Measurements from ENCODE around the gene CHM. TPM values are rescaled to one million over a fixed set of nuclear protein-coding genes. Genes with fewer than 3 reads are reported as not detected.
A peak's percentile ranks its signal among the peaks of the same experiment; 100 is the strongest.

CHM gene
- total and polyA plus RNA-seq, 5 donors from 2014 or later = 6.1 to 15.8 (median 7.2) TPM

GRCh38 chrX:85851418-85851817 is 195.9 kb downstream of the CHM start:
- Mint-ChIP-seq H3K9me3 (no peaks in the 10 kb centered on the region), H3K4me3 (no peak overlapping the region), H3K27me3 (no peaks in the 10 kb centered on the region), H3K4me1 (no peaks in the 10 kb centered on the region), H3K27ac (no peak overlapping the region), H3K36me3 (no peaks in the 10 kb centered on the region)
- Histone ChIP-seq H3K4me1 (ENCODE audit: control insufficient read depth, insufficient read depth, low read length, poor library complexity, severe bottlenecking) (no peaks in the 10 kb centered on the region), H3K36me3 (ENCODE audit: control insufficient read depth, insufficient read depth, low read length) (no peaks in the 10 kb centered on the region), H3K4me3 (ENCODE audit: low read depth, low read length) (no peak overlapping the region), H3K27me3 (ENCODE audit: control insufficient read depth, insufficient read depth, low read length) (no peaks in the 10 kb centered on the region), H3K9me3 (ENCODE audit: control insufficient read depth in 2 of 2, low read length in 2 of 2) (no peaks in the 10 kb centered on the region), H3K27ac (ENCODE audit: insufficient read depth, low read length, poor library complexity, severe bottlenecking) (no peak overlapping the region)
- ATAC-seq (ENCODE audit: low read depth in 2 of 2) (no peak), DNase-seq (peak in 1 of 3 donors; percentile 25)

DNA sequence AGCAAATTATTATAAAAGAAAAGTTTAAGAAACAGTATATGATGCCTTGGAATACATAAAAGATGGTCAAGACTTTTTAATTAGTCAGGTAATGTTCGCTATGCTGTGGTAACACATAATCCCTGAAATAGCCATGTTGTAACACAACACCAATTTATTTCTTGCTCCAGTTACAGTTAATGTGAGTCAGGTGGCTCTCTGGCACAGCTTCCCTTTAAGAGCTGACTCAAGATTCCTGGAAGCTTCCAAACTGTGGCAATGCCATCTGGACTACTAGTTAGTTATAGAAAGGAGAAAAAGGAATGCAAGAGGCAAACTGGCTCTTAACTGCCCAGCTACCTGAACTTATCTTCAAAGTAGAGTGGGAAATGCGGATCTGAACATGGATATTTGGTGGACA is 210.5 kb downstream of the CHM start:
- DNase-seq (no peak), ATAC-seq (ENCODE audit: low read depth in 2 of 2) (no peak)
- Mint-ChIP-seq H3K4me3 (no peak overlapping the region), H3K27me3 (no peaks in the 10 kb centered on the region), H3K4me1 (no peaks in the 10 kb centered on the region), H3K27ac (no peak overlapping the region), H3K9me3 (peaks cover 0 to 7% (median 0%) of the 10 kb centered on the region in 7 donors), H3K36me3 (no peaks in the 10 kb centered on the region)
- Histone ChIP-seq H3K36me3 (ENCODE audit: control insufficient read depth, insufficient read depth, low read length) (no peaks in the 10 kb centered on the region), H3K4me3 (ENCODE audit: low read depth, low read length) (no peak overlapping the region), H3K27me3 (ENCODE audit: control insufficient read depth, insufficient read depth, low read length) (no peaks in the 10 kb centered on the region), H3K4me1 (ENCODE audit: control insufficient read depth, insufficient read depth, low read length, poor library complexity, severe bottlenecking) (no peaks in the 10 kb centered on the region), H3K9me3 (ENCODE audit: control insufficient read depth in 2 of 2, low read length in 2 of 2) (no peaks in the 10 kb centered on the region), H3K27ac (ENCODE audit: insufficient read depth, low read length, poor library complexity, severe bottlenecking) (no peak overlapping the region)

DNA sequence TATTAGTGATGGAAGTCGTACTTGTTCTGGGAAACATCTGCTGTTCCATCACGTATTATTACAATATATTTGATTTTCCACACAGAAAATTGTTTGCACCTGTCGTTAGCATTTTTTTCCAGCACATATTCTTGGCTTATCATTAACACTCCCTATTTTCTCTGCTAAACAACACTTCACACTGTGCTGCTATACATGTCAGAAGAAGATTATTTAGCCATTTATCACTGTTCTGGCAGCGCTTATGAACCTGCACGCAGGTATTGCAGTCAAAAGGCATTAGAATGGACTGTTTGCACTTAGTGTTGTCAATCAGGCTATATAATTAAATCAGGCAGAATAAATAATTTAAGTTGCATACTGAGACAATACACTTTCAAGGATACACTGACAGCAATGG is 218.6 kb downstream of the CHM start:
- no peak overlapping the region for H3K27ac ChIP-seq (ENCODE audit: insufficient read depth, low read length, poor library complexity, severe bottlenecking)
- no peaks in the 10 kb centered on the region for H3K9me3 Mint-ChIP-seq
- H3K36me3 Mint-ChIP-seq = no peaks in the 10 kb centered on the region
- H3K4me1 Mint-ChIP-seq = no peaks in the 10 kb centered on the region
- no peak for DNase-seq
- H3K27me3 Mint-ChIP-seq = no peaks in the 10 kb centered on the region
- H3K27ac Mint-ChIP-seq = no peak overlapping the region
- H3K9me3 ChIP-seq (ENCODE audit: control insufficient read depth in 2 of 2, low read length in 2 of 2) = no peaks in the 10 kb centered on the region
- no peak overlapping the region for H3K4me3 ChIP-seq (ENCODE audit: low read depth, low read length)
- no peaks in the 10 kb centered on the region for H3K27me3 ChIP-seq (ENCODE audit: control insufficient read depth, insufficient read depth, low read length)
- H3K4me1 ChIP-seq (ENCODE audit: control insufficient read depth, insufficient read depth, low read length, poor library complexity, severe bottlenecking) = no peaks in the 10 kb centered on the region
- no peaks in the 10 kb centered on the region for H3K36me3 ChIP-seq (ENCODE audit: control insufficient read depth, insufficient read depth, low read length)
- no peak overlapping the region for H3K4me3 Mint-ChIP-seq
- ATAC-seq (ENCODE audit: low read depth in 2 of 2) = no peak

GRCh38 chrX:85815203-85815751 is 232.1 kb downstream of the CHM start:
- no peaks in the 10 kb centered on the region for H3K4me1 Mint-ChIP-seq
- Histone ChIP-seq H3K4me1 (ENCODE audit: control insufficient read depth, insufficient read depth, low read length, poor library complexity, severe bottlenecking) (no peaks in the 10 kb centered on the region), H3K27me3 (ENCODE audit: control insufficient read depth, insufficient read depth, low read length) (no peaks in the 10 kb centered on the region), H3K4me3 (ENCODE audit: low read depth, low read length) (no peak overlapping the region), H3K27ac (ENCODE audit: insufficient read depth, low read length, poor library complexity, severe bottlenecking) (no peak overlapping the region), H3K9me3 (ENCODE audit: control insufficient read depth in 2 of 2, low read length in 2 of 2) (peaks cover 6 to 13% of the 10 kb centered on the region in 2 experiments), H3K36me3 (ENCODE audit: control insufficient read depth, insufficient read depth, low read length) (no peaks in the 10 kb centered on the region)
- ATAC-seq (ENCODE audit: low read depth in 2 of 2) (no peak), DNase-seq (no peak)
- no peaks in the 10 kb centered on the region for H3K27me3 Mint-ChIP-seq
- no peaks in the 10 kb centered on the region for H3K36me3 Mint-ChIP-seq
- H3K27ac Mint-ChIP-seq = no peak overlapping the region
- no peak overlapping the region for H3K4me3 Mint-ChIP-seq
- H3K9me3 Mint-ChIP-seq = peaks cover 3 to 24% (median 6%) of the 10 kb centered on the region in 7 donors

Other genes with a start within 250 kb of the CHM start
- not detected for gene DACH2, start 100.9 kb upstream of the CHM start, total RNA-seq
- not detected for gene DACH2, start 100.9 kb upstream of the CHM start, polyA plus RNA-seq

Data from CD4-positive, CD25-positive, alpha-beta regulatory T cell (primary cell).